ENCODE data around the gene SUCLG2.

SUCLG2 gene

DNA sequence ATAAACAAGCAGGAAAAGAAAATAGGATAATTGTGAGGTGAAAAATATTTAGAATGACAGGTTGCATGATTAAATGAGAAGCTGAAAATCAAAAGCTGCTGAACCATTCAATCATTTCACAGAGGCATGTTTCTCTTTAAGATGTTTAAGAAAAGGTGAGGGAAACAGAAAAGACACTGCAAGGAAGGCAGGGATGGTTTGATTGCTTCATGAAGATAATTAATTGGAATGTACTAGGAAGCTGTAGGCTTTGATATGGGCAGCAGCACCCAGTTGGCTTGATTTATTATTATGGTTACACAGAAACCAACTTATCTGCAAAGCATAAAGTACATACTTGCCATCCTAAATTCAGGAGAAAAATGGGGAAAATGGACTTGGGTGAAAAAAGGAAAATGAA, 234.6 kb downstream of the SUCLG2 start:
- Histone ChIP-seq H3K4me3 (no peak overlapping the region), H3K27ac (no peak overlapping the region)

DNA sequence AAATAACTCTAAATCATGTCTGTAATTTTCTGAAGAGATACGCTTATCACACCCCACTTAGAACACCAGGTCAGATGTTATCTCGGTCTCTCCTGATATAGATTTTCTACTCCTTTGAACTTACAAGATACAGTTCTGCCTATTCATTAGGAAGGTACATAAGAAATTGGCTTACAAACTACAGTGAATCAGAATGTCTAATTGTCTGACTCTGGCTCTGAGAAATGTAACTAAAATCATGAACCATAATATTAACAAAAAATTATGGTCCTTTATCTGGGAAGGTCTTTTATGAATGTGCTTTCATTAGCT, 235.2 kb downstream of the SUCLG2 start:
- Histone ChIP-seq H3K27ac (no peak overlapping the region), H3K4me3 (no peak overlapping the region)

GRCh38 chr3:67418426-67419217, 235.8 kb downstream of the SUCLG2 start:
- Histone ChIP-seq H3K4me3 (no peak overlapping the region), H3K27ac (no peak overlapping the region)

- no peak overlapping the region for H3K27ac ChIP-seq
- no peak overlapping the region for H3K4me3 ChIP-seq
Observed at GRCh38 chr3:67416703-67417102, 237.7 kb downstream of the SUCLG2 start.

- H3K4me3 ChIP-seq, result no peak overlapping the region
- H3K27ac ChIP-seq, result no peak overlapping the region
Observed at GRCh38 chr3:67415511-67415910, 238.9 kb downstream of the SUCLG2 start.

DNA sequence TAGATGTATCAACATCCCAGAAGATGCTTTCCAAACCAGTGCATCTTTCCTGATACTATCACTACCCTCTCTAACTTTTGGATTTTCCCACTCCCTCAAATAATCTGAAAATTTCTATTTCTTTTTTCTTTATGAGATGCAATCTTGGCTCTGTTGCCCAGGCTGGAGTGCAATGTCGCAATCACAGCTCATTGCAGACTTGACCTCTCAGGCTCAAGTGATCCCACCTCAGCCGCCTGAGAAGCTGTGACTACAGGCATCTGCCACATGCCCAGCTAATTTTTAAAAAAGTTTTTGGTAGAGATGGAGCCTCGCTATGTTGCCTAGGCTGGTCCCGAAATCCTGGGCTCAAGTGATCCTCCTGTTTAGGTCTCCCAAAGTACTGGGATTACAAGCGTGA, 239.7 kb downstream of the SUCLG2 start:
- Histone ChIP-seq H3K27ac (no peak overlapping the region), H3K4me3 (no peak overlapping the region)

DNA sequence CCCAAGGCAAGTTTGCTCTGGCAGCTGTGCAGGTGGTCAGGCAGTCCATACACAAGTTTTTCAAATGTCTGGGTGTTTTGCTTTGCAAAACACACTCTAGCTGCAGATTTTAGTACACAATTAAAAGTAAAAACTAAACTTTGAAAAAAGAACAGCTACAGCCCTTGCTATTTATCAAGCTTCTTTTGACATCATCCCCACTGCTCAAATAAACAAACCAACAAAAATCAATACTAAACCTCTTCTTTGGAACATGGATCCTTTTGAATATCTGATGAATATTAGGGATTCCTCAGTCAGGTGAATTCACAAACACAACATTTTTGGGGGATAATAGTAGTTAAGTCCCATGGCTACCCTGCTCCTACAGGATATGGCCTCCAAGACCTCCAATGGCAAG, 249.2 kb downstream of the SUCLG2 start:
- Histone ChIP-seq H3K27ac (no peak overlapping the region), H3K4me3 (no peak overlapping the region)

DNA sequence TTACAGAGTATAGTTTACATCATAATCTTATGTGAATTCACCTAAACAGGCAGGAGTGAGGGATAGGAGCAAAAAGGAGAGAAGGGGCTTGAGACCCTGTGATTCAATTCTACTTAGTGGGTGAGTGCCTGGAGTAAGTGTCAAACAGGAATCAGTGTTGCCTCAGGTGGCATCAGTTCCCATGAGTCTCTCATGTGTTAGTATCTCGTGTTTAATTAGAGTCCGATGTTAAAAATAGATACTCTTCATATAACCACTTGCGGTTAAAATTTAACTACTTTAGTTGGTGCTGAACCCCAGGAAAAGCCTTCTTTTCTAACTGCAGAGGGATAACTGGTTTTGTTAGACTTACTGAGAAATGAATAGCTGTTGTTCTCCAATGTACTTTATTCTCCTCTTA, 251.5 kb downstream of the SUCLG2 start:
- Histone ChIP-seq H3K4me3 (no peak overlapping the region), H3K27ac (no peak overlapping the region)

GRCh38 chr3:67401921-67402320, 252.5 kb downstream of the SUCLG2 start:
- Histone ChIP-seq H3K27ac (no peak overlapping the region), H3K4me3 (no peak overlapping the region)

DNA sequence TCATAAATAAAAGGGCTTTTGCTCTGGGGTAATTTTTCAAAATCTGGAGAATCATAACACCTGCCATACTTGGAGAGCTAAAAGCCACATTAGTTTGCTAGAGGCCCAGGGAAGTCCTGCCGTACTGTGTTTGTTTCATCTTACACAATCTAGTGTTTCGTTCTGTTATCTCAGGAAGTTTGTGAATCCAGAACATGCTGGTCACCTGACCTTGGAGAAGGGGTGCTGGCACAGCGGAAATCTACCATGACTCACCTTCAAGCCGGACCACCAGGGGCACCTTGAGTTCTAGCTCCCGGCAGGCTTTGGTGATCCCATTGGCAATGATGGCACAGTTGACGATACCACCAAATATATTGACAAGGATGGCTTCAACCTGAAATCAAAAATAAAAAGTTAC, 253.9 kb downstream of the SUCLG2 start:
- no peak overlapping the region for H3K27ac ChIP-seq

DNA sequence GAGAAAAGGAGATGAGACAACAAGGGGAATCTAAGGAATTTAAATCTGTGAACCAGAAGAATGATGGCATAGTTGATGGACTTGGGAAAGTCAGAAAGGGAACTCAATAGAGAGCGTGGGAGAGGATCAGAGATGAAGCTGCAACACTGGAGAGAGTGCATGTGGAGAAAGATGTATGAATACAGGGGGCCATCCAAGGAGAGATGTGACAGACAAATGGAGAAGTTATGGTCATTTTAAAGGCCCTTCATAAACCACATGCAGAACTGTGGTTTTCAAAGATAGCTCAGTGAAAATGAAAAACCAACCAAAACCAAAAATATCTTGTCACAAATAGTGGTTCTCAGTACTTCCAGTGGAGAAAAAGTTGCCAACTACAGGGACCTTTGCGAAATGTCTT, 265.2 kb downstream of the SUCLG2 start:
- no peak overlapping the region for H3K27ac ChIP-seq
- H3K4me3 ChIP-seq, result no peak overlapping the region

More for the DNA sequence above, 253.9 kb downstream of the SUCLG2 start:
- H3K4me3 ChIP-seq, result no peak overlapping the region

GRCh38 chr3:67388738-67389137, 265.7 kb downstream of the SUCLG2 start:
- Histone ChIP-seq H3K27ac (no peak overlapping the region), H3K4me3 (no peak overlapping the region)

GRCh38 chr3:67386451-67386850, 268.0 kb downstream of the SUCLG2 start:
- H3K27ac ChIP-seq, result no peak overlapping the region
- H3K4me3 ChIP-seq, result no peak overlapping the region

DNA sequence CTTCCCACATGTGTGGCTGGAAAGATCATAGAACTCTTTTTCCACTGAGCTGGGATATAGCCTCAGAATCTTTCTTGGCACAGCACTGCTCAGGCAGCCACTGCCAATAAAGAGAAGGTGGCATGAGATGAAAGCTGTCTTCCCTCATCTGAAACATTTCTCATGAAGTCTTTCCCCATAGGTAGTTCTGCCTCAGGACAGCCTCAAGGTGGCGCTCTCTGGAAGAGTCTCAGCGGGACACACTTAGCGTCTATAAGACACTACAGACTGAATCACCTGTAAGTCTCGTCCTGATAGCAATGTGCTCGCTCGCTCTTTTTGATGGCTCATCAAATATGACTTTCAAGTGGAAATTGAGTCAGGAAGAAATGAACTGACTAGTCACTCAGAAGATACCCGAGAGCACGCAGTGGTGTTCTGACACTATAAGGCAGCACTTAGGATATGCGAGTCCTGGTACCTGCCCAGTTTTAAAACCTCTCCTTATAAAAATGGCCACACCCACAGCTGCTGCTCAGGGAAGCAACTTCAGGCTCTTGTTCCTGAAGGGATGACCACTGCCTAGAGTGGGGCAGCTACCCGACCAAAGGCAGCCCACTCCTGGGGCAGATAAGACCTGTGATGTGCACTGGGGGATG, 269.5 kb downstream of the SUCLG2 start:
- Histone ChIP-seq H3K4me3 (no peak overlapping the region), H3K27ac (no peak overlapping the region)

GRCh38 chr3:67384016-67384415, 270.4 kb downstream of the SUCLG2 start:
- H3K4me3 ChIP-seq, result no peak overlapping the region
- H3K27ac ChIP-seq, result no peak overlapping the region

GRCh38 chr3:67383379-67383778, 271.0 kb downstream of the SUCLG2 start:
- H3K27ac ChIP-seq, result no peak overlapping the region
- no peak overlapping the region for H3K4me3 ChIP-seq

DNA sequence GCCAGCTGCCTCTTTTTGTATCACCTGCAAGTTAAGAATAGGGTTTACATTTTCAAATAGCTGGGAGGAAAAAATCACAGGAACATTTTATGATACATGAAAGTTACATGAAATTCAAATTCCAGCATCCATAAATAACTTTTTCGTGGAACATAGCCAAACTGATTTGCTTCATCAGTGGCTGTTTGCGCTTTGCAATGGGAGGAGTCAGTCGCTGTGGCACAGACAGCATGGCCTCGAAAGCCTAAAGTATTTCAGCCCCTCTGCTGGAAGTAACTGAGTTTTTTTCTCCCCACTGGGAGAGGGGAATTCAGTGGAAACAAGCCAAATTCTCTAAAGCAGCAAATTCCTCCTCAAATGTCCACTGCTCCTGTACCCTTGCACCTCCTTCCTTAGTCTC, 271.9 kb downstream of the SUCLG2 start:
- H3K4me3 ChIP-seq, result no peak overlapping the region
- H3K27ac ChIP-seq, result no peak overlapping the region

DNA sequence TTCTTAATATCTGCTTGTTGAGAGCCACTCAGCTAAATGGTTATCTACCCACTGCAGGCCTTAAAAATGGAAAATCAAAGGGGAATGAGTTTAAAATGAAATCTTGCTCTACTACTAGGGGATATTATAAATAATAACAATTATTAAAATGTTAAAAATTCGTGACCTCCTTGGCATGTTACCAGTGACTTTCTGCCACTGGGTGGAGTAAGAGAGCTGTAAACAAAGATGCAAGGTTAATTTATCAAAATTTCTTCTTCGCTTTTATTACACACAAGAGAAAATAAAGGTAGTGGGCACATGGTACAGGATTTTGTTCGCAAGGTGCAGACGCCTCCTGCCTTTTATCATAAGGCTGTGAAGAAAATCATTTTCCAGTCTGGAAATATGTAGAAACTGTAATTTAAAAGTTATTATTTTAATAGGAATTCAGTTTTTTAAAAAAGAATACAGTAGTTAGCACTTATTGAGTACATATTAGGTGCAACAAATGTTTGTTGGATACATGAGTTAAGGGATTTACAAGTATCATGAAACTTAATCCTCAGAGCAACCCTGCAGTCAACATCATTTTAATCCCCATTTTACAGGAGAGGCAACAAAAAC, 272.6 kb downstream of the SUCLG2 start:
- no peak overlapping the region for H3K27ac ChIP-seq
- H3K4me3 ChIP-seq, result no peak overlapping the region

DNA sequence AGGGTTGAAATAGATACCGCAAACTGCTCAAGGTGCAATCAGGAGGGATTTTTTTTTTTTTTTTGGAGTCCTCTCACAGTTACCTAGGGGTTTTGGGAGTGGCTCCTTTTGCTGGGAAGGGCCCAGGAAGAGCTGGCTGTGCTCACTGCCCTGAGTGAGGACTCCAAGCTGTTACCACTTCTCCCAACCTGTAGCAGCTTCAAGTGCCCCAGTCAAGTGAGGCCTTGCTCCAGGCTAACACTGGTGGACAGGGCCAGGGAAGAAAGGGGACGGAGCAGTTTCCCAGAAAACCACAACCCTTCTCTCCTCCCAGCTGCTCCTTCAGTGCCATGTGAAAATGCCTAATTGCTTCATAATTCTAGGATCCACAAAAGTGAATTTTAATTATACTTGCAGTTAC, 274.3 kb downstream of the SUCLG2 start:
- Histone ChIP-seq H3K4me3 (no peak overlapping the region), H3K27ac (no peak overlapping the region)

DNA sequence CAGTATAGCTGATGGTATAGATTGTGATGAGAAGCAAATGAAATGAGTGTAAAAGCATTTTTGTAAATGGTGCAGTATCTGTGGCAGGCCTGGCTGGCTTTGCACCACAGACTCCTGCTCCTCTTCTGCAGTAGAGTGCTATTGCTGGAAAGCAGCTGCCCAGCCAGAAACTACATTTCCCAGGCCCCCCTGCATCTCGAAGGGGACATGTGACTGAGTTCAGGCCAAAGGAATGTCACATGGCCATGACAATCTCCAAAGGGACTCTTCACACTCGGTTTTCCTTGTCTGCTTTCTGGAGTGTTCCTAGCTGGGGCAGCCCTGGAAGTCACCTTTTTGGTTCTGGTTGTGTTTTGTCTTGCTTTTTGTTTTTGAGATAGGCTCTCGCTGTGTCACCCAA, 277.1 kb downstream of the SUCLG2 start:
- no peak overlapping the region for H3K27ac ChIP-seq
- H3K4me3 ChIP-seq, result no peak overlapping the region

GRCh38 chr3:67376416-67376815, 278.0 kb downstream of the SUCLG2 start:
- no peak overlapping the region for H3K27ac ChIP-seq
- no peak overlapping the region for H3K4me3 ChIP-seq

Measured in skin epidermis (tissue), 12 donors.